ENCODE data around the gene SPTY2D1. TPM values are rescaled to one million over a fixed set of nuclear protein-coding genes. Genes with fewer than 3 reads are reported as not detected.

Gene SPTY2D1
- total and polyA plus RNA-seq, 4 donors: 3.0 to 11.8 (median 7.3) TPM

DNA sequence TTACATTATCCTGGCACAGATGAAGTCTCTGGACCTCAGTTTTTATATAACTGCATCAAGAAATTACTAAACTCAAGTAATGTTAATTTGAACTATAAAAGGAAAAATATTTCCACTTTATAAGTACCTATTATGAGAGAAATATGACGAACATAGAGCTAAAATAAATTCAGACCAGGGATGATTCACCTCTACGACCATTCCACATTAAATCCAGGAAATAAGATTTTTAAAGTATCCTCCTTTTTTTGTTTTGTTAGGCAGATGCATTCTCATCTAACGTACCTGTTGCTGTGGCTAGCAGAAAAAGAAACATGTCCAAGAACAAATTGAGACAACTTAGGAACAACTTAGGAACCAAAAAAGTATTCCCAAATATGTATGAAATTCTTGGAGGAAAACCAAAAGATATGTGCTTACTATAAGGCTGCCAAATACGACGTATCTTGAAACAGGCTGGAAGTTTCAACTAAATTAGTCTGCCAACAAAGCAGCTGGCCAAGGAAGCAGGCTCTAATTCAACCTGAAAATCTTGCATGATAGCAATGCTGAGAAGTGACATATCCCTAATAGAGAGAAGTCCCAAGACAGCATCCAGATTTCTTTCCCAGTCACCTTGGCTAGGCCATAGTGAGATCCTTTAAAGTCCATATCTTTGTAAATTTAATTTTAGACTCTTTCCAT lies 15.7 kb downstream of the SPTY2D1 start:
- H3K4me3 ChIP-seq (ENCODE audit: low read depth in 1 of 3, low read length in 3 of 3): no peak overlapping the region
- H3K27ac ChIP-seq (ENCODE audit: low read depth in 1 of 2, low read length in 2 of 2): no peak overlapping the region
- no peaks in the 10 kb centered on the region for H3K27me3 ChIP-seq (ENCODE audit: control insufficient read depth in 4 of 4, insufficient read depth in 4 of 4, low read length in 3 of 4)
- no peak for DNase-seq (ENCODE audit: low spot score)
- peaks cover 11 to 25% (median 16%) of the 10 kb centered on the region in 4 donors for H3K36me3 ChIP-seq (ENCODE audit: control insufficient read depth in 4 of 4, insufficient read depth in 3 of 4, low read depth in 1 of 4, low read length in 3 of 4)
- TF ChIP-seq FOXA1 (IDR thresholded peaks at IDR 0.05): no peak
- no peak for TF ChIP-seq HNF4G (IDR thresholded peaks at IDR 0.05)
- TF ChIP-seq YY1 (IDR thresholded peaks at IDR 0.05): no peak
- no peak for TF ChIP-seq NR2F2 (IDR thresholded peaks at IDR 0.05)
- TF ChIP-seq EGR1 (IDR thresholded peaks at IDR 0.05; ENCODE audit: low read depth in 2 of 2): no peak
- TF ChIP-seq, protein P1, sequence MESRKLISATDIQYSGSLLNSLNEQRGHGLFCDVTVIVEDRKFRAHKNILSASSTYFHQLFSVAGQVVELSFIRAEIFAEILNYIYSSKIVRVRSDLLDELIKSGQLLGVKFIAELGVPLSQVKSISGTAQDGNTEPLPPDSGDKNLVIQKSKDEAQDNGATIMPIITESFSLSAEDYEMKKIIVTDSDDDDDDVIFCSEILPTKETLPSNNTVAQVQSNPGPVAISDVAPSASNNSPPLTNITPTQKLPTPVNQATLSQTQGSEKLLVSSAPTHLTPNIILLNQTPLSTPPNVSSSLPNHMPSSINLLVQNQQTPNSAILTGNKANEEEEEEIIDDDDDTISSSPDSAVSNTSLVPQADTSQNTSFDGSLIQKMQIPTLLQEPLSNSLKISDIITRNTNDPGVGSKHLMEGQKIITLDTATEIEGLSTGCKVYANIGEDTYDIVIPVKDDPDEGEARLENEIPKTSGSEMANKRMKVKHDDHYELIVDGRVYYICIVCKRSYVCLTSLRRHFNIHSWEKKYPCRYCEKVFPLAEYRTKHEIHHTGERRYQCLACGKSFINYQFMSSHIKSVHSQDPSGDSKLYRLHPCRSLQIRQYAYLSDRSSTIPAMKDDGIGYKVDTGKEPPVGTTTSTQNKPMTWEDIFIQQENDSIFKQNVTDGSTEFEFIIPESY (IDR thresholded peaks at IDR 0.05): no peak
- no peak for TF ChIP-seq GABPA (IDR thresholded peaks at IDR 0.05 in 1 of 2, conservative IDR thresholded peaks at IDR 0.05 in 1 of 2)
- TF ChIP-seq, protein P2, sequence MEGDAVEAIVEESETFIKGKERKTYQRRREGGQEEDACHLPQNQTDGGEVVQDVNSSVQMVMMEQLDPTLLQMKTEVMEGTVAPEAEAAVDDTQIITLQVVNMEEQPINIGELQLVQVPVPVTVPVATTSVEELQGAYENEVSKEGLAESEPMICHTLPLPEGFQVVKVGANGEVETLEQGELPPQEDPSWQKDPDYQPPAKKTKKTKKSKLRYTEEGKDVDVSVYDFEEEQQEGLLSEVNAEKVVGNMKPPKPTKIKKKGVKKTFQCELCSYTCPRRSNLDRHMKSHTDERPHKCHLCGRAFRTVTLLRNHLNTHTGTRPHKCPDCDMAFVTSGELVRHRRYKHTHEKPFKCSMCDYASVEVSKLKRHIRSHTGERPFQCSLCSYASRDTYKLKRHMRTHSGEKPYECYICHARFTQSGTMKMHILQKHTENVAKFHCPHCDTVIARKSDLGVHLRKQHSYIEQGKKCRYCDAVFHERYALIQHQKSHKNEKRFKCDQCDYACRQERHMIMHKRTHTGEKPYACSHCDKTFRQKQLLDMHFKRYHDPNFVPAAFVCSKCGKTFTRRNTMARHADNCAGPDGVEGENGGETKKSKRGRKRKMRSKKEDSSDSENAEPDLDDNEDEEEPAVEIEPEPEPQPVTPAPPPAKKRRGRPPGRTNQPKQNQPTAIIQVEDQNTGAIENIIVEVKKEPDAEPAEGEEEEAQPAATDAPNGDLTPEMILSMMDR (IDR thresholded peaks at IDR 0.05; ENCODE audit: low read depth, low read length, missing input control): no peak
- TF ChIP-seq HNF4A (conservative IDR thresholded peaks at IDR 0.05): no peak
- TF ChIP-seq, protein P3, sequence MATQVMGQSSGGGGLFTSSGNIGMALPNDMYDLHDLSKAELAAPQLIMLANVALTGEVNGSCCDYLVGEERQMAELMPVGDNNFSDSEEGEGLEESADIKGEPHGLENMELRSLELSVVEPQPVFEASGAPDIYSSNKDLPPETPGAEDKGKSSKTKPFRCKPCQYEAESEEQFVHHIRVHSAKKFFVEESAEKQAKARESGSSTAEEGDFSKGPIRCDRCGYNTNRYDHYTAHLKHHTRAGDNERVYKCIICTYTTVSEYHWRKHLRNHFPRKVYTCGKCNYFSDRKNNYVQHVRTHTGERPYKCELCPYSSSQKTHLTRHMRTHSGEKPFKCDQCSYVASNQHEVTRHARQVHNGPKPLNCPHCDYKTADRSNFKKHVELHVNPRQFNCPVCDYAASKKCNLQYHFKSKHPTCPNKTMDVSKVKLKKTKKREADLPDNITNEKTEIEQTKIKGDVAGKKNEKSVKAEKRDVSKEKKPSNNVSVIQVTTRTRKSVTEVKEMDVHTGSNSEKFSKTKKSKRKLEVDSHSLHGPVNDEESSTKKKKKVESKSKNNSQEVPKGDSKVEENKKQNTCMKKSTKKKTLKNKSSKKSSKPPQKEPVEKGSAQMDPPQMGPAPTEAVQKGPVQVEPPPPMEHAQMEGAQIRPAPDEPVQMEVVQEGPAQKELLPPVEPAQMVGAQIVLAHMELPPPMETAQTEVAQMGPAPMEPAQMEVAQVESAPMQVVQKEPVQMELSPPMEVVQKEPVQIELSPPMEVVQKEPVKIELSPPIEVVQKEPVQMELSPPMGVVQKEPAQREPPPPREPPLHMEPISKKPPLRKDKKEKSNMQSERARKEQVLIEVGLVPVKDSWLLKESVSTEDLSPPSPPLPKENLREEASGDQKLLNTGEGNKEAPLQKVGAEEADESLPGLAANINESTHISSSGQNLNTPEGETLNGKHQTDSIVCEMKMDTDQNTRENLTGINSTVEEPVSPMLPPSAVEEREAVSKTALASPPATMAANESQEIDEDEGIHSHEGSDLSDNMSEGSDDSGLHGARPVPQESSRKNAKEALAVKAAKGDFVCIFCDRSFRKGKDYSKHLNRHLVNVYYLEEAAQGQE (IDR thresholded peaks at IDR 0.05): no peak
- 52% methylated on average over 5 of the region's 5 CpGs for WGBS
- H3K9ac ChIP-seq (ENCODE audit: low read depth in 1 of 2, low read length in 2 of 2): no peak overlapping the region
- H3K4me1 ChIP-seq (ENCODE audit: control insufficient read depth in 4 of 4, insufficient read depth in 4 of 4, low read length in 3 of 4): peaks cover 4 to 9% (median 6%) of the 10 kb centered on the region in 4 donors
- H3K9me3 ChIP-seq (ENCODE audit: control insufficient read depth in 4 of 4, low read length in 3 of 4): no peaks in the 10 kb centered on the region

DNA sequence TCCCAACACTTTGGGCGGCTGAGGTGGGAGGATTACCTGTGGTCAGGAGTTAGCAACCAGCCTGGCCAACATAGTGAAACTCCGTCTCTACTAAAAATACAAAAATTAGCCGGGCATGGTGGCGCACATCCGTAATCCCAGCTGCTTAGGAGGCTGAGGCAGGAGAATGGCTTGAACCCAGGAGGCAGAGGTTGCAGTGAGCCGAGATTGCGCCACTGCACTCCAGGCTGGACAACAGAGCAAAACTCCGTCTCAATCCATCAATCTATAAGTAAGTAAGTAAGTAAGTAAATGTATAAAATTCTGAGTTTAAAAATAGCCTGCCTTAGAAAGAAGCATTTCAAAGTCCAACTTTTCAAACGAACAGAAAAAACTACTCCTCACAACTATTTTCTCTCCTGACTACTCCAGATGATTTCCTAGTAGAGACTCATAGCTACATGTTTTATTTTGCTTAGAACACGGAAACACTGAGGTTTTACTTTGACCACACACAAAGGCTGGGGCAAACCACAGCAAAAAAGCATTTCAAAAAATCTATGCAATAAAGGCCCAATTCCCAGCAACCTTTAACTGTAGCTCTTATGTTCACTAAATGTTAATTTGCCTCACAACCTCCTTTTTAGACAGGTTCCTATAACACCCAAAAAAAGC lies 16.3 kb downstream of the SPTY2D1 start:
- H3K9ac ChIP-seq (ENCODE audit: low read depth in 1 of 2, low read length in 2 of 2): no peak overlapping the region
- no peaks in the 10 kb centered on the region for H3K9me3 ChIP-seq (ENCODE audit: control insufficient read depth in 4 of 4, low read length in 3 of 4)
- no peak overlapping the region for H3K4me3 ChIP-seq (ENCODE audit: low read depth in 1 of 3, low read length in 3 of 3)
- no peaks in the 10 kb centered on the region for H3K27me3 ChIP-seq (ENCODE audit: control insufficient read depth in 4 of 4, insufficient read depth in 4 of 4, low read length in 3 of 4)
- no peak for TF ChIP-seq FOXA1 (IDR thresholded peaks at IDR 0.05)
- TF ChIP-seq FOXA2 (IDR thresholded peaks at IDR 0.05): no peak
- TF ChIP-seq EGR1 (IDR thresholded peaks at IDR 0.05; ENCODE audit: low read depth in 2 of 2): no peak
- TF ChIP-seq TAF1 (conservative IDR thresholded peaks at IDR 0.05): no peak
- TF ChIP-seq HNF4A (conservative IDR thresholded peaks at IDR 0.05): no peak
- TF ChIP-seq, protein P4, sequence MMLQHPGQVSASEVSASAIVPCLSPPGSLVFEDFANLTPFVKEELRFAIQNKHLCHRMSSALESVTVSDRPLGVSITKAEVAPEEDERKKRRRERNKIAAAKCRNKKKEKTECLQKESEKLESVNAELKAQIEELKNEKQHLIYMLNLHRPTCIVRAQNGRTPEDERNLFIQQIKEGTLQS (IDR thresholded peaks at IDR 0.05): no peak
- TF ChIP-seq, protein P5, sequence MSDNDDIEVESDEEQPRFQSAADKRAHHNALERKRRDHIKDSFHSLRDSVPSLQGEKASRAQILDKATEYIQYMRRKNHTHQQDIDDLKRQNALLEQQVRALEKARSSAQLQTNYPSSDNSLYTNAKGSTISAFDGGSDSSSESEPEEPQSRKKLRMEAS (IDR thresholded peaks at IDR 0.05): no peak
- TF ChIP-seq YY1 (IDR thresholded peaks at IDR 0.05): no peak
- DNase-seq (ENCODE audit: low spot score): no peak
- H3K4me1 ChIP-seq (ENCODE audit: control insufficient read depth in 4 of 4, insufficient read depth in 4 of 4, low read length in 3 of 4): peaks cover 4 to 9% (median 6%) of the 10 kb centered on the region in 4 donors
- no peak overlapping the region for H3K27ac ChIP-seq (ENCODE audit: low read depth in 1 of 2, low read length in 2 of 2)
- H3K36me3 ChIP-seq (ENCODE audit: control insufficient read depth in 4 of 4, insufficient read depth in 3 of 4, low read depth in 1 of 4, low read length in 3 of 4): peaks cover 11 to 28% (median 16%) of the 10 kb centered on the region in 4 donors
- 75% methylated on average over 10 of the region's 10 CpGs for WGBS
